GM21786 (cell line): Measurements from ENCODE around the gene FNBP1.

Source experiments
- ATAC-seq: cut with Tn5 transposase; IDR thresholded peaks from one replicate; pipeline ENCODE4 v1.9.1; 2021; ENCODE audit not compliant: unreplicated experiment

Gene FNBP1

DNA sequence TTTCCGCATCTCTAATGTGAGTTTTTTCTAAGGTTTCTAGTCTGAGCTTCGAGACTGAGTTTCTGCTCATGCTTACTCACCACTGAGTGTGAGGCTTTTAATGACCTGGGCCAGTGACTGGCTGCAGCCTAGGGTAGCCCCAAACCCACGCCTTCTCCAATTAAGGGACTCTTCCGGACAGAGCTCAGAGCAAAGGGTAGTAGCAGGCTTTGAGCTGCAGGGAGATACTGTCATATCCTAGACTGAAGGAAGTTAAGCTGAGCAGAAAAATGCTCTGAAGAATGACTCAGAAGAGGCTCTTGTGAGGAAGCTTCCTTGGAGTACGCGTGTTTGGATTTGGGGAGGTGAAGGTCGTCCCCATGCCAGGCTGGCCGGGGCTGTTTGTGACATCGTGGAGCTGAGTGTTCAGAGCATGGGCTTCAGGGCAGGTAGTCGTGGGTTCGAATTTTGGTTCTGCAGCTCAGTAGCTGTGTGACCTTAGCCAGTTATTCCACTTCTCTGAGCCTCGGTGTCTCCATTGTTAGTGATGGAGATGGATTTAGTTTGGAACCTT lies 204.2 kb downstream of the FNBP1 start:
- no peak for ATAC-seq
